Heart left ventricle (tissue), 16 donors: ENCODE data around the gene PCK1. TPM values are rescaled to one million over a fixed set of nuclear protein-coding genes. Genes with fewer than 3 reads are reported as not detected.

Experiments used
- ATAC-seq, 4 donors: fragments of 200-7000 bp; cut with Tn5 transposase; one replicate each; pipeline ENCODE4 v1.9.1; 2020 to 2022; ENCODE audit warnings: moderate library complexity in 4 of 4, mild to moderate bottlenecking in 3 of 4, moderate number of reproducible peaks in 1 of 4
- DNase-seq, 5 donors: peaks; one replicate each; pipeline ENCODE4 v3.0.0-alpha.2; 2020
- H3K27ac ChIP-seq, 12 donors: fragments of 200-600 bp; sonication (generic) in 4 of 12; one replicate each; pipeline versions ENCODE4 v1.5.0 to v1.8.0; 2016 to 2022; ENCODE audit warnings: mild to moderate bottlenecking in 2 of 12
- H3K27me3 ChIP-seq, 9 donors: fragments of 200-600 bp; sonication (generic) in 2 of 9; one replicate each; pipeline versions ENCODE4 v1.5.1 to v1.8.0; 2016 to 2022; ENCODE audit warnings: mild to moderate bottlenecking in 3 of 9
- H3K36me3 ChIP-seq, 9 donors: fragments of 200-600 bp; sonication (generic) in 2 of 9; one replicate each; pipeline versions ENCODE4 v1.5.0 to v1.8.0; 2018 to 2022; ENCODE audit warnings: mild to moderate bottlenecking in 2 of 9
- H3K4me1 ChIP-seq, 12 donors: fragments of 200-600 bp; sonication (generic) in 4 of 12; one replicate each; pipeline versions ENCODE4 v1.5.0 to v1.8.0; 2016 to 2022; ENCODE audit warnings: mild to moderate bottlenecking in 3 of 12
- H3K4me3 ChIP-seq, 12 donors: fragments of 200-600 bp; sonication (generic) in 4 of 12; one replicate each; pipeline versions ENCODE4 v1.5.0 to v1.8.0; 2017 to 2022; ENCODE audit warnings: mild to moderate bottlenecking in 9 of 12, moderate library complexity in 4 of 12
- H3K9me3 ChIP-seq, 12 donors: fragments of 200-600 bp; sonication (generic) in 4 of 12; one replicate each; pipeline versions ENCODE4 v1.5.0 to v1.8.0; 2016 to 2022; ENCODE audit warnings: mild to moderate bottlenecking in 1 of 12
- CTCF ChIP-seq, 12 donors: fragments of 200-600 bp; sonication (generic) in 4 of 12; IDR thresholded peaks; one replicate each; pipeline versions ENCODE4 v1.5.0 to v1.8.0; 2018 to 2022; ENCODE audit warnings: antibody characterized with exemption in 12 of 12, mild to moderate bottlenecking in 5 of 12
- POLR2A ChIP-seq, 2 donors: fragments of 450-650 bp; IDR thresholded peaks; one replicate each; pipeline ENCODE4 v1.6.1; 2017; ENCODE audit warnings: antibody characterized with exemption in 2 of 2, mild to moderate bottlenecking in 2 of 2, moderate library complexity in 2 of 2
- WGBS, 4 donors: extraction: QIAGEN DNeasy Blood & Tissue Kit in 2 of 4; methylation state at CpG; one replicate each; pipeline versions ENCODE4 v1.1.5 to v1.1.7; 2013 to 2018; 5-methylcytosine and 5-hydroxymethylcytosine counted together
- intact Hi-C, 10 donors: fragments of 100-400 bp; cut with DNase I; formaldehyde crosslinking; loops; one replicate each; pipeline versions ENCODE4 v1.11.1 to v1.14.2; 2022
- polyA plus RNA-seq, 2 donors: library from polyadenylated mRNA; stranded (reverse); fragments of 200-250 nt; gene quantifications; one replicate each; pipeline ENCODE4 v1.2.3, GENCODE V29; 2013
- total RNA-seq, 9 donors: library from RNA; depleted of rRNA in 2 of 9; stranded (reverse); fragments of >200 nt in 2 of 9; fragmentation: NEBNext Ultra II Directional in 3 of 9; extraction: Animal tissue kit (Norgen Biotek cat#: 25700) in 3 of 9; gene quantifications; one replicate each; pipeline versions ENCODE4 v1.1.0 to v1.2.4, GENCODE V29; 2016 to 2023
- donor health status: ischemic (EF 13 %, LVEDD 7.1; RV severe dilation, severe dysfunction).
- donor health status: healthy with polysubstance abuse.
- donor health status: DM: no; HTN: yes; CAD: no.
- donor health status: DM: no; HTN: no; CAD: no.
- donor health status: ischemic (EF 25% LVEDD 6.9; RV normal size, moderate dysfunction).
- donor health status: ischemic (EF 25% LVEDD 5.7; RV mildly dilated, moderate dysfunction).
- donor health status: healthy.
- donor health status: DM: yes; HTN: yes; CAD: no.
- donor health status: ischemic (EF 35%, LVEDD 5.7; RV mildly dilated, moderate dysfunction).
- donor health status: nonischemic (EF 11% LVEDD 7.7; RV severe dilation, severe dysfunction).
- donor health status: DM: yes; HTN: yes; CAD: no.
- donor health status: PGD.
- donor health status: ischemic (EF 29% LVEDD 5.4; RV normal size, mild dysfunction).
- donor health status: nonischemic (EF 23%, LVEDD 6.1; RV moderate dilation, normal function).

Gene PCK1
- total and polyA plus RNA-seq, 11 donors, result 0.13 to 22.0 (median 0.40) TPM; not detected in 2

GRCh38 chr20:57524511-57525176 lies 36.3 kb upstream of the PCK1 start, which contains the start of gene CTCFL:
Gene CTCFL, minus strand, starts transcription at chr20:57525140. Its CDS starts 935 bp downstream, at chr20:57524205.
- no peaks in the 10 kb centered on the region for H3K4me1 ChIP-seq
- H3K36me3 ChIP-seq, result no peaks in the 10 kb centered on the region
- no peak within 1 kb of the TSS for H3K27ac ChIP-seq
- no peak for ATAC-seq
- intact Hi-C loops, result loop anchor here in 1 of 10 donors (5.0 kb wide), 1 partner anchor 673 kb away; no protein-coding TSS in a partner anchor
- 90 to 95% (median 91%) methylated on average over 8 to 43 of the region's 43 CpGs for WGBS, 4 donors
- TF ChIP-seq POLR2A (IDR thresholded peaks at IDR 0.05) (no peak), CTCF (IDR thresholded peaks at IDR 0.05) (no peak)
- no peak for DNase-seq
- no peak within 1 kb of the TSS for H3K4me3 ChIP-seq
- no peaks in the 10 kb centered on the region for H3K9me3 ChIP-seq
- H3K27me3 ChIP-seq, result peaks cover 0 to 5% (median 0%) of the 10 kb centered on the region in 9 donors

- 63 to 66% (median 65%) methylated on average over 10 of the region's 10 CpGs for WGBS, 4 donors
- Histone ChIP-seq H3K27me3 (peaks cover 0 to 3% (median 0%) of the 10 kb centered on the region in 9 donors), H3K36me3 (no peaks in the 10 kb centered on the region), H3K9me3 (no peaks in the 10 kb centered on the region), H3K4me1 (no peaks in the 10 kb centered on the region), H3K27ac (no peak overlapping the region), H3K4me3 (no peak overlapping the region)
- DNase-seq (no peak), ATAC-seq (no peak)
- intact Hi-C loops, result no loop called here
- TF ChIP-seq CTCF (IDR thresholded peaks at IDR 0.05) (no peak), POLR2A (IDR thresholded peaks at IDR 0.05) (no peak)
These were observed 35.4 kb upstream of the PCK1 start for GRCh38 chr20:57525328-57526086.

GRCh38 chr20:57526087-57526884 lies 34.6 kb upstream of the PCK1 start:
- TF ChIP-seq POLR2A (IDR thresholded peaks at IDR 0.05), result no peak
- no peak for TF ChIP-seq CTCF (IDR thresholded peaks at IDR 0.05)
- DNase-seq (no peak), ATAC-seq (no peak)

More at GRCh38 chr20:57526087-57526884, 34.6 kb upstream of the PCK1 start:
- Histone ChIP-seq H3K27me3 (no peaks in the 10 kb centered on the region), H3K4me3 (no peak overlapping the region), H3K9me3 (no peaks in the 10 kb centered on the region), H3K27ac (no peak overlapping the region), H3K36me3 (no peaks in the 10 kb centered on the region), H3K4me1 (no peaks in the 10 kb centered on the region)
- intact Hi-C loops, result no loop called here
- WGBS, 4 donors, result 65 to 72% (median 67%) methylated on average over 16 to 17 of the region's 17 CpGs
